ENCODE data around the gene CCND2.

DNA sequence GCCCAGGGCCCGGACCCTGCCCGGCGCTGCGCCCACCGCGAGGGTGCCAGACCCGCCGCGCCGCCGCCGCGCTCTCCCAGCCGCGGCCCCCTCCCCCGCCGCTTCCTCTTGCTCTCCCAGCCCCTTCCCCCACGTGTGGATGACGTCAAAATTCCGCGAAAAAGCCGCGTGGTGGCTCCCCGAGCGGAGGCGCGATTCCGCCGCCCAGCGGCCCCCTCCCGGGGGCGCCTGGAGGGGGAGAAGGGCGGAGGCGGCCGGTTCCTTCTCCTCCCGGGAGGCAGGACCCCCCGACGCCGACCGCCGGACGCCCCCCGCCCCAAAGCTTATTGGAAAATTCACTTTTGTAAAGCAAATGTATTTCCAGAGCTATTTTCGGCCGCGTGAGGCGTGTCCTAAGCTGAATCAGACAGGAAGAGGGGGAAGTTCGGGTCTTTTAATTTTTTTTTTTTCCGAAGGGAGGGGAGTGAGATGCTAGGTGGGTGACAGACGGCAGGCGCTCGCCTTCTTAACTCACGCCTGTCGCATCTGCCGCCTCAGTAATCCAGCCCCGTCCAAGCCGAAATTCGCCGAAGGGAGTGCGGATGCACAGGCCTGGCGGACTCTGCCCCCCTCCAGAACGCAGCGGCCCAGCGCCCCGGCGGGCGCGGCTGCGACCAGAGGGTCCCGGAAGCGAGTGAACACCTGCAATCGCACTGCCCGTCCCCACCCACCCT lies 4.1 kb upstream of the CCND2 start:
- peak in 1 of 2 donors; percentile 53 for TF ChIP-seq POLR2A (IDR thresholded peaks at IDR 0.05)
- TF ChIP-seq, protein P1, sequence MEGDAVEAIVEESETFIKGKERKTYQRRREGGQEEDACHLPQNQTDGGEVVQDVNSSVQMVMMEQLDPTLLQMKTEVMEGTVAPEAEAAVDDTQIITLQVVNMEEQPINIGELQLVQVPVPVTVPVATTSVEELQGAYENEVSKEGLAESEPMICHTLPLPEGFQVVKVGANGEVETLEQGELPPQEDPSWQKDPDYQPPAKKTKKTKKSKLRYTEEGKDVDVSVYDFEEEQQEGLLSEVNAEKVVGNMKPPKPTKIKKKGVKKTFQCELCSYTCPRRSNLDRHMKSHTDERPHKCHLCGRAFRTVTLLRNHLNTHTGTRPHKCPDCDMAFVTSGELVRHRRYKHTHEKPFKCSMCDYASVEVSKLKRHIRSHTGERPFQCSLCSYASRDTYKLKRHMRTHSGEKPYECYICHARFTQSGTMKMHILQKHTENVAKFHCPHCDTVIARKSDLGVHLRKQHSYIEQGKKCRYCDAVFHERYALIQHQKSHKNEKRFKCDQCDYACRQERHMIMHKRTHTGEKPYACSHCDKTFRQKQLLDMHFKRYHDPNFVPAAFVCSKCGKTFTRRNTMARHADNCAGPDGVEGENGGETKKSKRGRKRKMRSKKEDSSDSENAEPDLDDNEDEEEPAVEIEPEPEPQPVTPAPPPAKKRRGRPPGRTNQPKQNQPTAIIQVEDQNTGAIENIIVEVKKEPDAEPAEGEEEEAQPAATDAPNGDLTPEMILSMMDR (IDR thresholded peaks at IDR 0.05) = peak in 6 of 12 donors; percentile 24 to 52 (median 42)
